Upper lobe of left lung (tissue), 4 donors: Measurements from ENCODE around the gene TM4SF18.

Experiments
- POLR2A ChIP-seq, 4 donors: fragments of 450-650 bp; IDR thresholded peaks; one replicate each; pipeline ENCODE4 v1.5.1; 2016 to 2017; ENCODE audit warnings: antibody characterized with exemption in 4 of 4, mild to moderate bottlenecking in 2 of 4
- POLR2AphosphoS5 ChIP-seq, 2 donors: sonication (generic); formaldehyde crosslinking; IDR thresholded peaks; one replicate each; pipeline ENCODE4 v1.5.1; 2017; ENCODE audit warnings: antibody characterized with exemption in 2 of 2
- TF ChIP-seq, protein P1 (sequence below), 6 experiments: fragments of 450-650 bp in 4 of 6; fragments of 200-600 bp in 2 of 6; sonication (generic) in 2 of 6; IDR thresholded peaks; one replicate each; pipeline ENCODE4 v1.5.1; 2016 to 2019; ENCODE audit warnings: antibody characterized with exemption in 6 of 6

DNA sequence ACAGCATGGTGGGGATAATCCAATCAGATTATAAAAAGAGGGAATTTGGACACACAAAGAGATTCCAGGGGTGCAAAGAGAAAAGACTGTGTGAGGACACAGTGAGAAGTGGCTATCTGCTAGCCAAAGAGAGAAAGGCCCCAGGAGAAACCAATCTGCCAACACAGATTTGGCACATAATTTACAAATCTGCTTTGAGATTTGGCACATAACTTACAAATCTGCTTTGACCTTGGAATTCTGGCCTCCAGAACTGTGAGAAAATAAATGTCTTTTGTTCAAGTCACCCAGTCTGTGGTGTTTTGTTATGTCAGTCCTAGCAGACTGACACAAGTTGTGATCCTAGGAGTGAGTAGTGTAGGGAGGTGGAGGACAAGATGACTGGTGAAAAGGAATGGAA lies 3.5 kb upstream of the TM4SF18 start:
- TF ChIP-seq, protein P1, sequence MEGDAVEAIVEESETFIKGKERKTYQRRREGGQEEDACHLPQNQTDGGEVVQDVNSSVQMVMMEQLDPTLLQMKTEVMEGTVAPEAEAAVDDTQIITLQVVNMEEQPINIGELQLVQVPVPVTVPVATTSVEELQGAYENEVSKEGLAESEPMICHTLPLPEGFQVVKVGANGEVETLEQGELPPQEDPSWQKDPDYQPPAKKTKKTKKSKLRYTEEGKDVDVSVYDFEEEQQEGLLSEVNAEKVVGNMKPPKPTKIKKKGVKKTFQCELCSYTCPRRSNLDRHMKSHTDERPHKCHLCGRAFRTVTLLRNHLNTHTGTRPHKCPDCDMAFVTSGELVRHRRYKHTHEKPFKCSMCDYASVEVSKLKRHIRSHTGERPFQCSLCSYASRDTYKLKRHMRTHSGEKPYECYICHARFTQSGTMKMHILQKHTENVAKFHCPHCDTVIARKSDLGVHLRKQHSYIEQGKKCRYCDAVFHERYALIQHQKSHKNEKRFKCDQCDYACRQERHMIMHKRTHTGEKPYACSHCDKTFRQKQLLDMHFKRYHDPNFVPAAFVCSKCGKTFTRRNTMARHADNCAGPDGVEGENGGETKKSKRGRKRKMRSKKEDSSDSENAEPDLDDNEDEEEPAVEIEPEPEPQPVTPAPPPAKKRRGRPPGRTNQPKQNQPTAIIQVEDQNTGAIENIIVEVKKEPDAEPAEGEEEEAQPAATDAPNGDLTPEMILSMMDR (IDR thresholded peaks at IDR 0.05) = no peak
- TF ChIP-seq POLR2A (IDR thresholded peaks at IDR 0.05) (no peak), POLR2AphosphoS5 (IDR thresholded peaks at IDR 0.05) (no peak)
